Activated CD8-positive, alpha-beta memory T cell treated with anti-CD3 and anti-CD28 coated beads, Interleukin-2, amount 50 U/mL, for 24 hours (primary cell): ENCODE results near the gene TMEM192.
"Not testable (repeated sequence)": the region's sequence is repeated elsewhere in the genome, so short reads cannot be mapped to it uniquely, and the experiment has no call there.

Experiments
- DNase-seq: peaks from one replicate; pipeline ENCODE4 v3.0.0-alpha.2; 2020; ENCODE audit errors: extremely low read depth

TMEM192 gene

GRCh38 chr4:165092187-165092586, 20.5 kb downstream of the TMEM192 start:
- not testable (repeated sequence) for DNase-seq

- DNase-seq: no peak
These were observed 24.3 kb downstream of the TMEM192 start for GRCh38 chr4:165088366-165088765.

- DNase-seq: no peak
These were observed 26.7 kb downstream of the TMEM192 start for GRCh38 chr4:165085946-165086345.

GRCh38 chr4:165084787-165085186, 27.9 kb downstream of the TMEM192 start:
- DNase-seq: not testable (repeated sequence)

GRCh38 chr4:165079476-165079875, 33.2 kb downstream of the TMEM192 start:
- no peak for DNase-seq

- DNase-seq: no peak
These were observed 35.6 kb downstream of the TMEM192 start for GRCh38 chr4:165077034-165077578.

GRCh38 chr4:165073346-165073745, 39.3 kb downstream of the TMEM192 start:
- DNase-seq: not testable (repeated sequence)

GRCh38 chr4:165070560-165070959, 42.1 kb downstream of the TMEM192 start:
- no peak for DNase-seq

- DNase-seq: no peak
These were observed 51.7 kb downstream of the TMEM192 start for GRCh38 chr4:165060938-165061337.

- no peak for DNase-seq
These were observed 53.3 kb downstream of the TMEM192 start for GRCh38 chr4:165059386-165059785.

GRCh38 chr4:165058666-165059065, 54.0 kb downstream of the TMEM192 start:
- DNase-seq: no peak

- no peak for DNase-seq
These were observed 57.1 kb downstream of the TMEM192 start for GRCh38 chr4:165055601-165056000.

- DNase-seq: no peak
These were observed 59.0 kb downstream of the TMEM192 start, which contains the start of gene TRIM75 for GRCh38 chr4:165053645-165054044. Gene TRIM75 (plus strand): TSS chr4:165053866. CDS start chr4:165059148, 5,282 bp downstream.

- DNase-seq: no peak
These were observed 60.0 kb downstream of the TMEM192 start for GRCh38 chr4:165052627-165053026.

- DNase-seq: no peak
These were observed 64.5 kb downstream of the TMEM192 start for GRCh38 chr4:165048170-165048569.

GRCh38 chr4:165031436-165032211, 81.0 kb downstream of the TMEM192 start, which contains the start of gene TRIM60:
Gene TRIM60 (plus strand): TSS chr4:165031999. CDS start chr4:165040073, 8,074 bp downstream.
- DNase-seq: no peak

- DNase-seq: no peak
These were observed 84.8 kb downstream of the TMEM192 start for GRCh38 chr4:165027762-165028402.

GRCh38 chr4:165025782-165026181, 86.9 kb downstream of the TMEM192 start:
- not testable (repeated sequence) for DNase-seq
